Astrocyte (in vitro differentiated cells and primary cell): ENCODE data around the gene BRD7. TPM values are rescaled to one million over a fixed set of nuclear protein-coding genes. Genes with fewer than 3 reads are reported as not detected.

Source experiments
- DNase-seq: peaks from one replicate; pipeline ENCODE4 v3.0.0-alpha.2; 2010; ENCODE audit warnings: low read depth
- FAIRE-seq: peaks from 2 replicates; lab custom pipeline; 2011; peaks lifted over from hg19 to GRCh38; lab: Jason Lieb, UNC
- H2AFZ ChIP-seq: 2 replicates; pipeline ENCODE4 v1.6.0; 2012; ENCODE audit warnings: low read depth, low read length, inconsistent platforms
- H3K27ac ChIP-seq: 2 replicates; pipeline ENCODE4 v1.5.1; 2011; ENCODE audit warnings: low read depth, low read length, inconsistent platforms
- H3K27me3 ChIP-seq: 2 replicates; pipeline ENCODE4 v1.6.0; 2011; ENCODE audit warnings: low read length, inconsistent platforms; ENCODE audit not compliant: insufficient read depth
- H3K36me3 ChIP-seq: 2 replicates; pipeline ENCODE4 v1.5.1; 2011; ENCODE audit warnings: low read length, inconsistent platforms; ENCODE audit not compliant: insufficient read depth
- H3K4me1 ChIP-seq: 2 replicates; pipeline ENCODE4 v1.5.1; 2011; ENCODE audit warnings: low read length, inconsistent platforms; ENCODE audit not compliant: insufficient read depth
- H3K4me2 ChIP-seq: 2 replicates; pipeline ENCODE4 v1.6.0; 2012; ENCODE audit warnings: low read length, inconsistent platforms
- H3K4me3 ChIP-seq: 2 replicates; pipeline ENCODE4 v1.5.1; 2011; ENCODE audit warnings: low read depth, mild to moderate bottlenecking, low read length, inconsistent platforms; ENCODE audit not compliant: insufficient read depth
- H3K79me2 ChIP-seq: 2 replicates; pipeline ENCODE4 v1.6.0; 2012; ENCODE audit warnings: mild to moderate bottlenecking, low read length, inconsistent platforms; ENCODE audit not compliant: insufficient read depth
- H3K9ac ChIP-seq: 2 replicates; pipeline ENCODE4 v1.6.0; 2012; ENCODE audit warnings: mild to moderate bottlenecking, low read length, inconsistent platforms
- H3K9me3 ChIP-seq: 2 replicates; pipeline ENCODE4 v1.5.1; 2012; ENCODE audit warnings: low read depth, mild to moderate bottlenecking, low read length, inconsistent platforms; ENCODE audit not compliant: insufficient read depth
- H4K20me1 ChIP-seq: 2 replicates; pipeline ENCODE4 v1.6.0; 2012; ENCODE audit warnings: low read length, inconsistent platforms; ENCODE audit not compliant: insufficient read depth
- H3K27ac Mint-ChIP-seq: one replicate; pipeline ENCODE4 v1.8.0; 2021; ENCODE audit warnings: mild to moderate bottlenecking, mixed read lengths; ENCODE audit not compliant: unreplicated experiment
- H3K27me3 Mint-ChIP-seq: one replicate; pipeline ENCODE4 v1.8.0; 2021; ENCODE audit warnings: low read depth, mixed read lengths; ENCODE audit not compliant: unreplicated experiment
- H3K36me3 Mint-ChIP-seq: one replicate; pipeline ENCODE4 v1.8.0; 2021; ENCODE audit warnings: low read depth, mixed read lengths; ENCODE audit not compliant: unreplicated experiment
- H3K4me1 Mint-ChIP-seq: one replicate; pipeline ENCODE4 v1.8.0; 2021; ENCODE audit warnings: low read depth, mixed read lengths; ENCODE audit not compliant: unreplicated experiment
- H3K4me3 Mint-ChIP-seq: one replicate; pipeline ENCODE4 v1.8.0; 2021; ENCODE audit warnings: mild to moderate bottlenecking, moderate library complexity, mixed read lengths; ENCODE audit not compliant: unreplicated experiment
- H3K9me3 Mint-ChIP-seq: one replicate; pipeline ENCODE4 v1.8.0; 2021; ENCODE audit warnings: mild to moderate bottlenecking, mixed read lengths; ENCODE audit not compliant: unreplicated experiment
- EZH2 ChIP-seq: IDR thresholded peaks from 2 replicates; pipeline ENCODE4 v1.6.1; 2012; ENCODE audit warnings: mild to moderate bottlenecking, low read length, inconsistent platforms; ENCODE audit not compliant: insufficient read depth
- total RNA-seq: library from RNA; stranded (reverse); gene quantifications from 2 replicates; pipeline ENCODE4 v1.2.1, GENCODE V29; 2021
- TF ChIP-seq, protein P1 (sequence below): IDR thresholded peaks from 2 replicates; pipeline ENCODE4 v1.5.1; 2011; ENCODE audit warnings: low read depth, mild to moderate bottlenecking, inconsistent platforms, low read length, moderate library complexity; ENCODE audit not compliant: insufficient read depth

Gene BRD7
- total RNA-seq, 1 donor from 2014 or later, result 58.5 TPM

DNA sequence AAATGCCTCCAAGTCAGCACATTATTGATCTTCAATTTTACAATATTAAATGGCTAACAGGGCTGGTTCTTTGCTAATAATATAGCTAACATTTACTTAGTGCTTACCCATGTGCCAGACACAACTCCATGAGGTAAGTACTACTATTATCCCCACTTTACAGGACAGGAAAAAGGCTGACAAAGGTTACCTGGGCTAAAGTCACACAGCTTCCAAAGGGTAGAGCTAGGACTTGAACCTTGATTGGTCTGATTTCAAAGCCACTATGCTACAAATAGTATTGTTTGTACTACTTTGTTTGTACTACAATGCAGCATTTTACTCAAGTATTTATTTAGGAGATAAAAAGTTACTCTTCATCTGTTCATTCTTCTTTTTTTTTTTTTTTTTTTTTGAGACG, 31.9 kb downstream of the BRD7 start:
- H3K36me3 Mint-ChIP-seq, result peaks cover 12% of the 10 kb centered on the region
- FAIRE-seq (no peak), DNase-seq (no peak)
- Histone ChIP-seq H3K79me2 (no peaks in the 10 kb centered on the region), H3K27ac (no peak overlapping the region), H3K9me3 (no peaks in the 10 kb centered on the region), H3K27me3 (no peaks in the 10 kb centered on the region), H3K4me2 (no peak overlapping the region), H3K36me3 (peaks cover 15% of the 10 kb centered on the region), H3K4me3 (no peak overlapping the region), H4K20me1 (peaks cover 11% of the 10 kb centered on the region), H3K9ac (no peak overlapping the region), H2AFZ (no peak overlapping the region), H3K4me1 (no peaks in the 10 kb centered on the region)
- H3K9me3 Mint-ChIP-seq, result no peaks in the 10 kb centered on the region
- no peaks in the 10 kb centered on the region for H3K27me3 Mint-ChIP-seq
- no peak overlapping the region for H3K4me3 Mint-ChIP-seq
- no peak overlapping the region for H3K27ac Mint-ChIP-seq
- H3K4me1 Mint-ChIP-seq, result peaks cover 14% of the 10 kb centered on the region
- TF ChIP-seq EZH2, result no peak
- TF ChIP-seq, protein P1, sequence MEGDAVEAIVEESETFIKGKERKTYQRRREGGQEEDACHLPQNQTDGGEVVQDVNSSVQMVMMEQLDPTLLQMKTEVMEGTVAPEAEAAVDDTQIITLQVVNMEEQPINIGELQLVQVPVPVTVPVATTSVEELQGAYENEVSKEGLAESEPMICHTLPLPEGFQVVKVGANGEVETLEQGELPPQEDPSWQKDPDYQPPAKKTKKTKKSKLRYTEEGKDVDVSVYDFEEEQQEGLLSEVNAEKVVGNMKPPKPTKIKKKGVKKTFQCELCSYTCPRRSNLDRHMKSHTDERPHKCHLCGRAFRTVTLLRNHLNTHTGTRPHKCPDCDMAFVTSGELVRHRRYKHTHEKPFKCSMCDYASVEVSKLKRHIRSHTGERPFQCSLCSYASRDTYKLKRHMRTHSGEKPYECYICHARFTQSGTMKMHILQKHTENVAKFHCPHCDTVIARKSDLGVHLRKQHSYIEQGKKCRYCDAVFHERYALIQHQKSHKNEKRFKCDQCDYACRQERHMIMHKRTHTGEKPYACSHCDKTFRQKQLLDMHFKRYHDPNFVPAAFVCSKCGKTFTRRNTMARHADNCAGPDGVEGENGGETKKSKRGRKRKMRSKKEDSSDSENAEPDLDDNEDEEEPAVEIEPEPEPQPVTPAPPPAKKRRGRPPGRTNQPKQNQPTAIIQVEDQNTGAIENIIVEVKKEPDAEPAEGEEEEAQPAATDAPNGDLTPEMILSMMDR, result no peak

DNA sequence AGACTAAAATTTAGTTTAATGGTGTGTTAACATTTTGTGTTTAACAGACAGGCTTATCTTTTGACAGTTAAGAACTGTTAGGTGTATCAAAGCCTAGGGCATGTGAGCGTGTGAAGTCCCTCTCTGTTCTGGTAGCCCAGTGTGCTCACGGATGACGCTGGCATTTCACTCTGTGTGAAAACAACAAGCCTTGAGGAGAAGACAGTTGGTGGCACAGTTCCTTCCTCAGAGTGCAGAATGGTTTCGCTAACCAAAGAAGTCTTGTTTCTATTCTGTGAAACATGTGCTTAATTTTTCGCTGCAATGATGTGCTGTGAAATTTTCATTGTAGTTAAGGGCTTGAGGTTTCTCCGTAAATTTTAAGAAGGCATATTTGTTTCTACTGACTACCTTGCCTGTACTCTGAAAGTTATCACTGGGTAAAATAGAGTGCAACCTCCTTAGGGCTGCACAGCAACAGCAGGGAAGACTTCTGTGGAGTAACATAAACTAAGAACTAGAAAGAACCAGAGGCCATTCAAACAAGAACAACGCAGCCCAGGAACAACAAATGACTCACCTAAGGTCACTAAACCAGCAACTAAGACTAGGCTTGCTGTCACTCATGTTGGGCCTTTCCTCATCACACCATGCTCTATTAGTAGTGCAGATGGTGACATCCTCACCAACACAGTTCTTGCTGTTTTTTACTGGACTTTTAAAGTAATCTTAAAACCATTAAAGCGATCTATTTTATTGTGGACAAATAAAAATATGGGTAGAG, 33.4 kb downstream of the BRD7 start:
- no peak overlapping the region for H3K9ac ChIP-seq
- DNase-seq (no peak), FAIRE-seq (no peak)
- H3K27ac ChIP-seq, result no peak overlapping the region
- H3K4me3 ChIP-seq, result no peak overlapping the region
- peaks cover 15% of the 10 kb centered on the region for H3K4me1 Mint-ChIP-seq
- no peak for TF ChIP-seq EZH2
- TF ChIP-seq, protein P1, result no peak
- H3K27ac Mint-ChIP-seq, result peak overlapping the region; percentile 23
- no peak overlapping the region for H2AFZ ChIP-seq
- H3K27me3 ChIP-seq, result no peaks in the 10 kb centered on the region
- H3K79me2 ChIP-seq, result no peaks in the 10 kb centered on the region
- no peaks in the 10 kb centered on the region for H3K9me3 ChIP-seq
- no peak overlapping the region for H3K4me2 ChIP-seq
- H3K27me3 Mint-ChIP-seq, result no peaks in the 10 kb centered on the region
- H3K36me3 ChIP-seq, result peaks cover 17% of the 10 kb centered on the region
- peaks cover 19% of the 10 kb centered on the region for H4K20me1 ChIP-seq
- peaks cover 12% of the 10 kb centered on the region for H3K36me3 Mint-ChIP-seq
- no peaks in the 10 kb centered on the region for H3K4me1 ChIP-seq
- no peak overlapping the region for H3K4me3 Mint-ChIP-seq
- H3K9me3 Mint-ChIP-seq, result no peaks in the 10 kb centered on the region
